SKM-1 treated with dmso at 0.1 percent for 144 hours (cell line): ENCODE results near the gene WNT3.
"Not testable (repeated sequence)": the region's sequence is repeated elsewhere in the genome, so short reads cannot be mapped to it uniquely, and the experiment has no call there.

ENCODE experiments used
- DNase-seq: peaks from one replicate; lab custom pipeline; 2025; ENCODE audit not compliant: unreplicated experiment; lab: John Stamatoyannopoulos, UW

Gene WNT3

GRCh38 chr17:46815474-46816353 lies 2.8 kb downstream of the WNT3 start:
- DNase-seq = no peak

GRCh38 chr17:46814446-46814845 lies 4.0 kb downstream of the WNT3 start:
- no peak for DNase-seq

GRCh38 chr17:46813920-46814319 lies 4.6 kb downstream of the WNT3 start:
- no peak for DNase-seq

GRCh38 chr17:46812624-46813318 lies 5.7 kb downstream of the WNT3 start:
- no peak for DNase-seq

GRCh38 chr17:46811978-46812583 lies 6.4 kb downstream of the WNT3 start:
- DNase-seq = no peak

GRCh38 chr17:46810837-46811236 lies 7.7 kb downstream of the WNT3 start:
- no peak for DNase-seq

- no peak for DNase-seq
Observed at GRCh38 chr17:46809110-46809571, 9.4 kb downstream of the WNT3 start.

GRCh38 chr17:46805771-46806170 lies 12.7 kb downstream of the WNT3 start:
- DNase-seq = no peak

- no peak for DNase-seq
Observed at GRCh38 chr17:46803544-46803943, 14.9 kb downstream of the WNT3 start.

- DNase-seq = no peak
Observed at GRCh38 chr17:46802800-46803199, 15.7 kb downstream of the WNT3 start.

- no peak for DNase-seq
Observed at GRCh38 chr17:46800573-46800972, 17.9 kb downstream of the WNT3 start.

GRCh38 chr17:46796956-46797530 lies 21.4 kb downstream of the WNT3 start:
- no peak for DNase-seq

GRCh38 chr17:46796524-46796923 lies 22.0 kb downstream of the WNT3 start:
- DNase-seq = no peak

- no peak for DNase-seq
Observed at GRCh38 chr17:46796084-46796483, 22.4 kb downstream of the WNT3 start.

- no peak for DNase-seq
Observed at GRCh38 chr17:46795379-46795952, 23.0 kb downstream of the WNT3 start.

- no peak for DNase-seq
Observed at GRCh38 chr17:46794318-46794717, 24.2 kb downstream of the WNT3 start.

- DNase-seq = no peak
Observed at GRCh38 chr17:46793541-46793940, 25.0 kb downstream of the WNT3 start.

GRCh38 chr17:46793023-46793422 lies 25.5 kb downstream of the WNT3 start:
- DNase-seq = not testable (repeated sequence)

- no peak for DNase-seq
Observed at GRCh38 chr17:46792071-46792470, 26.4 kb downstream of the WNT3 start.

- DNase-seq = no peak
Observed at GRCh38 chr17:46791531-46791930, 27.0 kb downstream of the WNT3 start.

- no peak for DNase-seq
Observed at GRCh38 chr17:46790216-46790615, 28.3 kb downstream of the WNT3 start.
